NCI-H1436 treated with DMSO at 0.1 percent for 48 hours (cell line): Measurements from ENCODE around the gene TMEM213.

Source experiments
- DNase-seq: peaks from one replicate; lab custom pipeline; 2025; lab: John Stamatoyannopoulos, UW

The TMEM213 gene

DNA sequence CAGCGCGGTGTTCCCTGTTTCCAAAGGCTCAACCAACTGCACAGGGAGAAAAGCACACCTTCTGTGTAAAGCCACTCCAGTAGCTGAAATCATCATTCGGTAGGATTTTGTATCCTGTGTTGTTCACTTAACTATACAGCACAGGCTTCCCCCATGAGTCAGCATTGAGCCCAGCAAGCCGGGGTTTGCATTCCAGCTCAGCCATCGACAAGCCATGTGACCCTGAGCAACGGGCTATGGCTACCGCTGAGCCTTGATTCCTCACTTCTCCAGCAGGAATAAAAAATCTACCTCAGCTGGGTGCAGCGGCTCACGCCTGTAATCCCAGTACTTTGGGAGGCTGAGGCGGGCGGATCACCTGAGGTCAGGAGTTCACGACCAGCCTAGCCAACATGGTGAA lies 44.3 kb downstream of the TMEM213 start:
- no peak for DNase-seq

GRCh38 chr7:138843632-138844580 lies 46.1 kb downstream of the TMEM213 start:
- no peak for DNase-seq

GRCh38 chr7:138845711-138846110 lies 47.9 kb downstream of the TMEM213 start:
- DNase-seq, result no peak

- DNase-seq, result no peak
Observed at GRCh38 chr7:138848056-138848980, 50.5 kb downstream of the TMEM213 start.

DNA sequence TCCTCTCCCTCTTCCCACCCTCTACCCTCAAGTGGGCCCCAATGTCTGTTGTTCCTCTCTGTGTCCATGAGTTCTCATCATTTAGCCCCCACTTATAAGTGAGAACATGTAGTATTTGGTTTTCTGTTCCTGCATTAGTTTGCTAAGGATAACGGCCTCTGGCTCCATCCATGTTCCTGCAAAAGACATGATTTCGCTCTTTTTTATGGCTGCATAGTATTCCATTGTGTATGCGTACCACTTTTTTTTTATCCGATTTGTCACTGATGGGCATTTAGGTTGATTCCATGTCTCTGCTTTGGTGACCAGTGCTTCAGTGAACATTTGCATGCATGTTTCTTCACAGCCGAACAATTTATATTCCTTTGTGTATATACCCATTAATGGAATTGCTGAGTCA lies 51.9 kb downstream of the TMEM213 start:
- DNase-seq, result no peak

DNA sequence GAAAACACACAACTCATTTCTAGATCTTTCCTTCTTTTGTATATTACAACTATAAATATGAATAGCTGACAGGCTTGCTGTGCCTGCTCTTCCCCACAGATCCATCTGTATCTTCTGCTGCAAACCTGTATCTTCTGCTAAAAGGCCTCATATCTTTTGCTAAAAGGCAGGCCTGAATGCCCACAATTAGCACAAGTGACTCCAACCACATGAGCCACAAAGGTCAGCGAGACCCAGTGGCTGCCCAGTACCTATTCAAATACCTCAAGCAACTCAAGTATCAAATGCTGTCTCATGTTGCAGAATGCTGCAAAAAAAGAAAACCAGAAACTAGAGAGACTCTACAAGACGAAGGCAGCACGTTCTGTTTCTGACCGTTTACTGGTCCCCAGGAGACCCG lies 54.7 kb downstream of the TMEM213 start:
- no peak for DNase-seq

DNA sequence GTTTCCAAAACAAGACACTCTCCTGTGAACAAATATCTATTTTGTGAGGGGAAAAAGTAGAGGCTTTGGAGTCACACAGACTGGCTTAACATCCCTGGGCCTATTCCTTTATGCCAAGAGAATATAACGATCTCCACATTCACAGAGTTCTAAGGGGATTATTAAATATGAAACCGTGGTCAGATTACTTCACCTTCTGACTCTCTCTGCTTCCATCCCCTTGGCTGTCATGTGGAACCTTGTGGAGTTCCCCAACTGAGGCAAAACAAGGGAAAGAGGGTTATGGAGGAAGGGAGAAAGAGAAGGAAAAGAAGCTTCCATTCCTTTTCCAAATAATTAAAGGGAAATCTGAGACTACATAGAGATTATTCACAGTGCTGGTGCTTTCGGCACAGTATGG lies 55.7 kb downstream of the TMEM213 start:
- no peak for DNase-seq

DNA sequence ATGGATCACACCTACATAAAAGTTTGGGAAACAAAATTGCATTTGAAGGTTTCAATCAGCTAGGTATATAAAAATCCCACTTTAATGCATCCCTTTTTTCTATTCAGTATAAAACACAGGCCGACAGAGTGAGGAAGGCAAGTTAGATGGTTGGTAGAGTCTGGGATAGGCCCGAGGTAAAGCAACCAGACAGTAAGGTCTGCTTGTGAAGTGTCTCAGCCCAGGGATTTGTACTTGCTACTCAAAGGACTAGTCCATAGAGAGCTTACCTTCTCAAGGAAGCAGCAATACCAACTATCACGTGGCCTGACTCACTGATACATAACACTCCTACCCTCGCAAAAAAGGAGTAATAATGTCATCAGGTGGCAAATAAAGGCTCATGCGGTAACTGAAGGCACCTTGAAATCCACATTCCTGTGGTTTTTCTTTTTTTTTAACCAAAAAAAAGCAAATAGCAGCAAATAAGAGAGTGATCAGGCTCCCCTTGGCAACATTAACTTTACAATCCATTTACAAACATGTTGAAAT lies 56.4 kb downstream of the TMEM213 start:
- DNase-seq, result no peak

DNA sequence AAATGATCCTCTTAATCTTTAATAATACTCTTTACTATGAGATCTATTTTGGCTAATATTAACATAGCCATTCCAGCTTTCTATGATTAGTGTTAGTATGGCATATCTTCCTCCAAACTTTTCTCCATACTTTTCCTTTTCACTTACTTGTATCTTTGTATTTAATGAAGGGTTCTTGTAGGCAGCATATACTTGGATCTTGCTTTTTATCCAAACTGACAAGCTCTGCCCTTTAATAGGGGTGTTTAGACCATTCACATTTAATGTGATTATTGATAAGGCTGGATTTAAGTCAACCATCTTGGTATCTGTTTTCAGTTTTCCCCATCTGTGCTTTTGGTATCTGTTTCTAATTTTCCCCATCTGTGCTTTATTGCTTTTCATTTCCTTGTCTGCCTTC lies 59.9 kb downstream of the TMEM213 start:
- DNase-seq, result no peak

- DNase-seq, result no peak
Observed at GRCh38 chr7:138861051-138861450, 63.3 kb downstream of the TMEM213 start.

- no peak for DNase-seq
Observed at GRCh38 chr7:138863931-138864330, 66.1 kb downstream of the TMEM213 start.

- no peak for DNase-seq
Observed at GRCh38 chr7:138864667-138865066, 66.9 kb downstream of the TMEM213 start.

DNA sequence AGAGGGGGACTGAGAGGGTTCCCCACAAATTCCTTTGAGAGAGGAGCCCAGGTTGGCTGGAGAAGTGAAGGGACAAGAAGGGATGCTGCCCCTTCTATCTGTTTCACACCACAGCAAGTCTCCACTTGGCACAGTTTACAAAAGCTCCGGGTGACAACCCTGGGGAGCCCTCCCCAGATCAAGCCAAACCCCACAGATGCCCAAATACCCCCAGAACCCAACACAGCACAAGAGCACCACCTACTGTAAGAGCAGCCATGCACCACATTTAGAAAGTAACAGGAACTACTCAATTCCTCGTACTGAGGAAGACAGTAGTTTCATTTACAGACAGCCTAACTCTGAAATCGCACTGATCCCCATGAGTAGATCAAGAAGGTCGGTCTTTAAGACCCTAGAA lies 68.0 kb downstream of the TMEM213 start:
- no peak for DNase-seq

DNA sequence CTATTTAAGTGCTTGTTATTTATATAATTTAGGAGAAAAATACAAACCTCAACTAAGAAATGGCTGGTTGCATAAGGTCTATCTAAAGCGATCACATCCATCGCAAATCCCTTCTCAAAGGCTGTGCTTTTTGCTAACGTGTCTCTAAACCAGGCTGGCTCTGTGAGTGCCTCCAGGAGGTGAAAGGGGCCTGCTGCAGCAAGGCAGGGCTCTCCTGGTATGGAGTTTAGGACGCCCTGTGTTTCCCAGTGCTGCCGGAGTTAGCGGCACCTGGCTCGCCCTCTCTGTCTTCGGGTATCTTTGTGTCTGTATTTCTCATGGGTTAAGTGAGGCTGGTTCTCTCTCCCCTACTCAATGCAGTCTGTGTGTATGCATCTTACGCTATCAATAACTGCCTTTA lies 68.6 kb downstream of the TMEM213 start:
- no peak for DNase-seq

DNA sequence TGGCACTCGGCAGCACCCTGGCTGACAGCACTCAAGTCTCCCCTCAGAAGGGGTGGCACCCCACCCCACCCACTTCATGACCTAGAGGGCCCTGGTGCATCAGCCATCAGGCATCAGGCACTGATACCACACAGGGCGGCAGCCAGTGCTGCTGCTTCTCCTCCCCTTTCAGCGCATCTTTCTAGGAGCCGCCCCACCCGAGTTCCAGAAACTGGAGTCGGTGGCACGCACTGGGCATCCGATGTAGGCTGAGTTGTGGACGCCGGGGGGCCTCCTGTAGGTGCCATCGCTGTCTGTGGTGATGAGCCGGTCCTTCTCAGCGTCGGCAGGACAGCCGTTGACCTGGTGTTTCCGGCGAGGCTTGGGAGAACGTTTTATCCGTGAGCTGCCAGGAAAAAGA lies 70.0 kb downstream of the TMEM213 start:
- no peak for DNase-seq

- no peak for DNase-seq
Observed at GRCh38 chr7:138868711-138869110, 70.9 kb downstream of the TMEM213 start.

- DNase-seq, result no peak
Observed at GRCh38 chr7:138869353-138869752, 71.6 kb downstream of the TMEM213 start.

GRCh38 chr7:138871065-138871813 lies 73.4 kb downstream of the TMEM213 start:
- no peak for DNase-seq

DNA sequence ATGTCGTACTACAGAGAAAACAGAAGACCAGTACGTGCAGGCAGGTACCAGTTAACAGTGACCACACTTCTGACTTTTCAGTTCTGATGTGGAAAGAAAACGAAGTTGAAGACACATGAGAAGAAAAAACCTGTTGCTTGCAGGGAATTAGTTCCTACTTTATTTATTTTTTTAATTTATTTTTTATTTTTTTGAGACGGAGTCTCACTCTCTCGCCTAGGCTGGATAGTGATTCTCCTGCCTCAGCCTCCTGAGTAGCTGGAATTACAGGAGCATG lies 74.0 kb downstream of the TMEM213 start:
- DNase-seq, result no peak

- no peak for DNase-seq
Observed at GRCh38 chr7:138872576-138872975, 74.8 kb downstream of the TMEM213 start.

DNA sequence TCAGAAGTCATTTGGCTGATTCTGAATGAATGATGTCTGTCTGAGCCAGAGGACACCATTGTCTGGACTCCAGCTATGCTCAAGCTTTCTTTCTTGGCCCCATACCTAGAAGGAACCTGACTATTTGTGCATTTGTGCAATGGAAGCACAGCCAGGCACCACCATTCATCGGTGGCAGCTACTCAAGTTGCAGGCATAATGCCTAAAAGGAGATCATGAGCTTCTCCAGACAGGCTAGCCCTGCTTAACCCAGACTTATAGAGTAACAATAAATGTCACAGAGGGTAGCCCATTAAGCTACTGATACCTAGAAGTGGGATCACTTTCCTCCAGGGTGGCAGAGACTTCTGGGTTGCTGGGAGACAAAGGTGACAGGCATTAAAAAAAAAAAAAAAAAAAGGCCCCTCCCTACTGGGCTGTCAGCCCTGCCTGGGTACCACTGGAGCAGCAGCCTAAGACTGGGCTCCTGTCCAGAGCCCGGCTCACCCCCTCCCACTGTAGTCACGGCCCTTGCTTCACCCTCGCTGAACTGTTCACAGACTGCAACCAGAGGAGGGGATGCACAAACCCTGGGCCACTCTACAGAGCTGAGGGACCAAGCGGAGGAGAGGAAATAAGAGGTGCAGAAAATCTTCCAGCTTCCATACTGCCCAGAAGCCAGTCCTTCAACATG lies 75.6 kb downstream of the TMEM213 start:
- no peak for DNase-seq

GRCh38 chr7:138875794-138876193 lies 78.0 kb downstream of the TMEM213 start:
- DNase-seq, result no peak
